ENCODE measurements around the gene POC1B. TPM values are rescaled to one million over a fixed set of nuclear protein-coding genes. Genes with fewer than 3 reads are reported as not detected.

Gene POC1B
- total RNA-seq, 4 donors from 2014 or later = 7.3 to 8.9 (median 7.8) TPM

DNA sequence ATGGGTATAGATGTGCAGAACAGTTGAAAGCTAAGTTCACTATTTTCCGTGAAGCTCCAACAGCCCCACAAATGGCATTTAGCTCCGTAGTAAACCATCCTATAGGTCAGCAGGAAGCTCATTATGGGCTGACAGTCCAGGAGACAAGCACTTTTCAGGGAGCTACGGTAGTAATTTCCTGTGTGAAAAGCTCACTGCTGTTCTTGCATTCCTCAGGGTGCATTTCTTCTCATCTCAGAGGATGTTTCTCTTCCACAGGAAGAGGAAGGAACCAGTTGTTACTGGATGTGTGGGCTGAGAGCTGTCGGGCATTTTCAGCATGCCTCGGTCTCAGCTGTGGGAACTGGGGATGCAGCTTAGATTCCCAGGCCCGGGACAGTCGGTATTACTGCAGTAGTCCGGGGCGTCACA lies 74.0 kb downstream of the POC1B start:
- H3K9me3 ChIP-seq = no peaks in the 10 kb centered on the region
- in situ Hi-C loops (cut with MboI; ENCODE audit: low sequenced_read_pairs in 4 of 4) = loop anchor here in 3 of 4 donors (10.0 to 25.0 kb wide), 4 partner anchors 397 to 440 kb away; no protein-coding TSS in a partner anchor
- no peaks in the 10 kb centered on the region for H3K36me3 ChIP-seq
- TF ChIP-seq, protein P1, sequence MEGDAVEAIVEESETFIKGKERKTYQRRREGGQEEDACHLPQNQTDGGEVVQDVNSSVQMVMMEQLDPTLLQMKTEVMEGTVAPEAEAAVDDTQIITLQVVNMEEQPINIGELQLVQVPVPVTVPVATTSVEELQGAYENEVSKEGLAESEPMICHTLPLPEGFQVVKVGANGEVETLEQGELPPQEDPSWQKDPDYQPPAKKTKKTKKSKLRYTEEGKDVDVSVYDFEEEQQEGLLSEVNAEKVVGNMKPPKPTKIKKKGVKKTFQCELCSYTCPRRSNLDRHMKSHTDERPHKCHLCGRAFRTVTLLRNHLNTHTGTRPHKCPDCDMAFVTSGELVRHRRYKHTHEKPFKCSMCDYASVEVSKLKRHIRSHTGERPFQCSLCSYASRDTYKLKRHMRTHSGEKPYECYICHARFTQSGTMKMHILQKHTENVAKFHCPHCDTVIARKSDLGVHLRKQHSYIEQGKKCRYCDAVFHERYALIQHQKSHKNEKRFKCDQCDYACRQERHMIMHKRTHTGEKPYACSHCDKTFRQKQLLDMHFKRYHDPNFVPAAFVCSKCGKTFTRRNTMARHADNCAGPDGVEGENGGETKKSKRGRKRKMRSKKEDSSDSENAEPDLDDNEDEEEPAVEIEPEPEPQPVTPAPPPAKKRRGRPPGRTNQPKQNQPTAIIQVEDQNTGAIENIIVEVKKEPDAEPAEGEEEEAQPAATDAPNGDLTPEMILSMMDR (IDR thresholded peaks at IDR 0.05 in 4 of 5, conservative IDR thresholded peaks at IDR 0.05 in 1 of 5) = no peak
- TF ChIP-seq POLR2A (IDR thresholded peaks at IDR 0.05) = no peak
- peaks cover 29 to 33% of the 10 kb centered on the region in 2 donors for H3K4me1 ChIP-seq
- intact Hi-C loops (cut with DNase I; ENCODE audit: low total_unique reads) = loop anchor here (2.0 kb wide), 1 partner anchor 103 kb away; no protein-coding TSS in a partner anchor
- H3K4me3 ChIP-seq = no peak overlapping the region
- H3K27me3 ChIP-seq = no peaks in the 10 kb centered on the region
- ATAC-seq (peak in 1 of 2 donors; percentile 30), DNase-seq (no peak)
- H3K27ac ChIP-seq = peak overlapping the region in 3 of 4 donors; percentile 19 to 32 (median 20)

GRCh38 chr12:89450907-89451306 lies 74.9 kb downstream of the POC1B start:
- no peak for ATAC-seq
- no peak overlapping the region for H3K4me3 ChIP-seq
- DNase-seq = no peak
- H3K36me3 ChIP-seq = no peaks in the 10 kb centered on the region
- intact Hi-C loops (cut with DNase I; ENCODE audit: low total_unique reads) = no loop called here
- TF ChIP-seq POLR2A (IDR thresholded peaks at IDR 0.05) = no peak
- TF ChIP-seq, protein P1 (IDR thresholded peaks at IDR 0.05 in 4 of 5, conservative IDR thresholded peaks at IDR 0.05 in 1 of 5) = no peak
- H3K27me3 ChIP-seq = no peaks in the 10 kb centered on the region
- H3K4me1 ChIP-seq = peaks cover 22 to 31% of the 10 kb centered on the region in 2 donors
- in situ Hi-C loops (cut with MboI; ENCODE audit: low sequenced_read_pairs in 4 of 4) = loop anchor here in 3 of 4 donors (10.0 to 25.0 kb wide), 4 partner anchors 396 to 439 kb away; no protein-coding TSS in a partner anchor
- H3K27ac ChIP-seq = no peak overlapping the region
- no peaks in the 10 kb centered on the region for H3K9me3 ChIP-seq

GRCh38 chr12:89448951-89449371 lies 76.9 kb downstream of the POC1B start:
- in situ Hi-C loops (cut with MboI; ENCODE audit: low sequenced_read_pairs in 4 of 4) = no loop called here
- DNase-seq (no peak), ATAC-seq (no peak)
- H3K27me3 ChIP-seq = no peaks in the 10 kb centered on the region
- no peaks in the 10 kb centered on the region for H3K9me3 ChIP-seq
- TF ChIP-seq, protein P1 (IDR thresholded peaks at IDR 0.05 in 4 of 5, conservative IDR thresholded peaks at IDR 0.05 in 1 of 5) = no peak
- TF ChIP-seq POLR2A (IDR thresholded peaks at IDR 0.05) = no peak
- intact Hi-C loops (cut with DNase I; ENCODE audit: low total_unique reads) = no loop called here
- no peak overlapping the region for H3K27ac ChIP-seq
- H3K36me3 ChIP-seq = no peaks in the 10 kb centered on the region
- no peak overlapping the region for H3K4me3 ChIP-seq
- H3K4me1 ChIP-seq = peaks cover 17 to 24% of the 10 kb centered on the region in 2 donors

GRCh38 chr12:89448526-89448925 lies 77.3 kb downstream of the POC1B start:
- H3K36me3 ChIP-seq = no peaks in the 10 kb centered on the region
- peaks cover 13 to 19% of the 10 kb centered on the region in 2 donors for H3K4me1 ChIP-seq
- no peak overlapping the region for H3K4me3 ChIP-seq
- no peak for DNase-seq
- no peaks in the 10 kb centered on the region for H3K27me3 ChIP-seq
- no peak for TF ChIP-seq POLR2A (IDR thresholded peaks at IDR 0.05)
- in situ Hi-C loops (cut with MboI; ENCODE audit: low sequenced_read_pairs in 4 of 4) = no loop called here
- no peak overlapping the region for H3K27ac ChIP-seq
- no peak for ATAC-seq
- intact Hi-C loops (cut with DNase I; ENCODE audit: low total_unique reads) = no loop called here
- H3K9me3 ChIP-seq = no peaks in the 10 kb centered on the region

- no peaks in the 10 kb centered on the region for H3K4me1 ChIP-seq
- TF ChIP-seq POLR2A (IDR thresholded peaks at IDR 0.05) = no peak
- TF ChIP-seq, protein P1 (IDR thresholded peaks at IDR 0.05 in 4 of 5, conservative IDR thresholded peaks at IDR 0.05 in 1 of 5) = no peak
- DNase-seq (no peak), ATAC-seq (no peak)
- H3K27ac ChIP-seq = no peak overlapping the region
- no peaks in the 10 kb centered on the region for H3K27me3 ChIP-seq
- H3K4me3 ChIP-seq = no peak overlapping the region
- in situ Hi-C loops (cut with MboI; ENCODE audit: low sequenced_read_pairs in 4 of 4) = no loop called here
- intact Hi-C loops (cut with DNase I; ENCODE audit: low total_unique reads) = no loop called here
- no peaks in the 10 kb centered on the region for H3K9me3 ChIP-seq
- no peaks in the 10 kb centered on the region for H3K36me3 ChIP-seq
These were observed 85.9 kb downstream of the POC1B start for GRCh38 chr12:89439941-89440340.
